ENCODE results near the gene TNNT3.

The TNNT3 gene

DNA sequence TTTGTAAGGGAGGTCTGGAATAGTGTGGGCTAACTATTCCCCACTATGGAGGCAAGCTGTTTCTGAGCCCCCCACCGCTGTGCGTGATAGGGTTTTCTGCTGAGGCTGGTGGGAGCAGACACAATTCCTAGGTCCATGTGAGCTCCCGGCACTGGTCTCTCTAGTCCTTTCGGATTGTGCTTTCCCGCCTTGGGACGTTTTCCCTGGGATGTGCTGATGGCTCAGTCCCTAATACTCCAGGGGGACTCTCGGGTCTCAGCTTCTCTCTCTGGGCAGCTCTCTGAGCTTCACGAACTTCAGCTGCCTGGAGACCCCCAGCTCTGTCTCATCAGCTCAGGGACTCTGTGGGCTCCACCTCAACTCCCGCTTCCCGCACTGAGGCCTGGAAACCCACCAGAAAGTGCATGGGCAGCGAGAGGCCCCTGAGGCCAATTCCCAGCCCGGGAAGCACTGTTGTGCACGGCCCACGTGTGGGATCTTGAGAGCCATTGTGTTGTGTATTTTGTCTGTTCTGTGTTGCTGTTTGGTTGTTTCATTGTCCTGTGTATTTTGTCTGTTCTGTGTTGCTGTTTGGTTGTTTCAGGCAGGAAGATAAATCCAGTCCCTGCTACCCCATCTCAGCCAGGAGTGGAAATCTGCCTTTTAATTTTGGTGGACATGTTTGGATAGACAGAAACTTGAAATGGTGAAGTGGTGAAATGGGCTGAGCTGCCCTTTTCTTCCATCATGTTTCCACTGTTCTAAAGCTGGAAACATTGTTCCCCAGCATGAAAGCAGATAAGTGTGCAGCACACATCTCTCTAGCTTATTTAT, 12.7 kb upstream of the TNNT3 start:
- Histone ChIP-seq H3K4me1 (ENCODE audit: insufficient read depth, poor library complexity, severe bottlenecking) (no peaks in the 10 kb centered on the region), H3K27me3 (ENCODE audit: insufficient read depth, poor library complexity, severe bottlenecking) (no peaks in the 10 kb centered on the region), H3K36me3 (ENCODE audit: low read depth) (no peaks in the 10 kb centered on the region), H3K9me3 (ENCODE audit: severe bottlenecking) (no peaks in the 10 kb centered on the region), H3K27ac (ENCODE audit: poor library complexity, severe bottlenecking) (no peak overlapping the region), H3K4me3 (ENCODE audit: severe bottlenecking) (no peak overlapping the region)
- DNase-seq (ENCODE audit: low spot score) (no peak), ATAC-seq (ENCODE audit: low read depth) (no peak)
- TF ChIP-seq, protein P1, sequence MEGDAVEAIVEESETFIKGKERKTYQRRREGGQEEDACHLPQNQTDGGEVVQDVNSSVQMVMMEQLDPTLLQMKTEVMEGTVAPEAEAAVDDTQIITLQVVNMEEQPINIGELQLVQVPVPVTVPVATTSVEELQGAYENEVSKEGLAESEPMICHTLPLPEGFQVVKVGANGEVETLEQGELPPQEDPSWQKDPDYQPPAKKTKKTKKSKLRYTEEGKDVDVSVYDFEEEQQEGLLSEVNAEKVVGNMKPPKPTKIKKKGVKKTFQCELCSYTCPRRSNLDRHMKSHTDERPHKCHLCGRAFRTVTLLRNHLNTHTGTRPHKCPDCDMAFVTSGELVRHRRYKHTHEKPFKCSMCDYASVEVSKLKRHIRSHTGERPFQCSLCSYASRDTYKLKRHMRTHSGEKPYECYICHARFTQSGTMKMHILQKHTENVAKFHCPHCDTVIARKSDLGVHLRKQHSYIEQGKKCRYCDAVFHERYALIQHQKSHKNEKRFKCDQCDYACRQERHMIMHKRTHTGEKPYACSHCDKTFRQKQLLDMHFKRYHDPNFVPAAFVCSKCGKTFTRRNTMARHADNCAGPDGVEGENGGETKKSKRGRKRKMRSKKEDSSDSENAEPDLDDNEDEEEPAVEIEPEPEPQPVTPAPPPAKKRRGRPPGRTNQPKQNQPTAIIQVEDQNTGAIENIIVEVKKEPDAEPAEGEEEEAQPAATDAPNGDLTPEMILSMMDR (IDR thresholded peaks at IDR 0.05; ENCODE audit: poor library complexity, severe bottlenecking) = no peak

DNA sequence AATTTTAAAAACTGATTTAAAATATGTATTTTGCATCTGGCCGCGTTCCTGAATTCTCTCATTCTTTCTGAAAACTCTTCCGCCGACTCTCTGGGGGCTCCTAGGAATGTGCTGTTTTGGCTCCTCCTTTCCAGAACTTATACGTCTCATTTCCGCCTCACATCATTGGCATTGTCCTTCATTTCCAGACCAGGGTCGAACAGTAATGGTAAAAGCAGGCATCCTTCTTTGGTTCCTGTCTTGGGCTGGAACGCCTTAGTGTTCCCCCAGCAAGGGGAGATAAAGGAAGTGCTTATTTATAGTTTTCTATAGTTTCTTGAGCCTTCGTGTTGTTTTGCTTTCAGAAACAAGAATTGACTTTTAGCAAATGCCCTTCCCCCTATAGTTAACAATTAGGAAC, 10.9 kb upstream of the TNNT3 start:
- H3K36me3 ChIP-seq (ENCODE audit: low read depth) = no peaks in the 10 kb centered on the region
- H3K4me1 ChIP-seq (ENCODE audit: insufficient read depth, poor library complexity, severe bottlenecking) = no peaks in the 10 kb centered on the region
- no peaks in the 10 kb centered on the region for H3K9me3 ChIP-seq (ENCODE audit: severe bottlenecking)
- H3K4me3 ChIP-seq (ENCODE audit: severe bottlenecking) = no peak overlapping the region
- DNase-seq (ENCODE audit: low spot score) (no peak), ATAC-seq (ENCODE audit: low read depth) (no peak)
- no peak overlapping the region for H3K27ac ChIP-seq (ENCODE audit: poor library complexity, severe bottlenecking)
- TF ChIP-seq, protein P1 (IDR thresholded peaks at IDR 0.05; ENCODE audit: poor library complexity, severe bottlenecking) = no peak
- no peaks in the 10 kb centered on the region for H3K27me3 ChIP-seq (ENCODE audit: insufficient read depth, poor library complexity, severe bottlenecking)

DNA sequence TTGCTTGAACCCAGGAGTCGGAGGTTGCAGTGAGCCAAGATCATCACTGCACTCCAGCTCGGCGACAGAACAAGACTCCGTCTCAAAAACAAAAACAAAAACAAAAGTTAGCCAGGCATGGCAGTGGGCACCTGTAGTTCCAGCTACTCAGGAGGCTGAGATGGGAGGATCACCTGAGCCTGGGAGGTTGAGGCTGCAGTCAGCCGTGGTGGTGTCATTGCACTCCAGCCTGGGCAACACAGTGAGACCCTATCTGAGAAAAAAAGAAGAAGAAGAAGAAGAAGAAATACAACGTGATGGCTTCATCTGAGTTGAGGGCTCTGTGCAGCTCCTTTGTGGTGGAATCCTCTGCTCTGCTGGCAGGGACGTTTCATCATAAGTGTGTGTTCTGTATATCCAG, 10.0 kb upstream of the TNNT3 start:
- TF ChIP-seq, protein P1 (IDR thresholded peaks at IDR 0.05; ENCODE audit: poor library complexity, severe bottlenecking) = no peak

DNA sequence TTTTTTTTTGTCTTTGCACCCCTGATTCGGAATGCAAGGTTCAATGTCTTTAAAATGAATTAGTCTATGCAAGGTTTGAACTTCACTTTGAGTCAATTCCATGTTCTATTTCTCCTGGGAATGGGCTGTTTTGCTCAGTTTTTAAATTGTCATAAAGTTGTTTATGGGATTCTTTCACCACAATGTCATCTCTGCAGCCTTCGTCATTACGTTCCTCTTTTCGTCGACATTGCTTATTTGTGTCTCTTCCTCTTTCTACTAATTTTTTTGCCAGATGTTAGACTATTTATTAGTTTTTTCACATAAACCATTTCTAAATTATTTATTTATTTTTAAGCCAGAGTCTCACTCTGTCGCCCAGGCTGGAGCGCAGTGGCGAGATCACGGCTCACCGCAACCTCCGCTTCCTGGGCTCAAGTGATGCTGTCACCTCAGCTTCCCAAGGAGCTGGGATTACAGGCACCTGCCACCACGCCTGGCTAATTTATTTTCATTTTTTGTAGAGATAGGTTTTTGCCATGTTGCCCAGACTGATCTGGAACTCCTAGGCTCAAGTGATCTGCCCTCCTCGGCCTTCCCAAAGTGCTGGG, 7.1 kb upstream of the TNNT3 start:
- no peaks in the 10 kb centered on the region for H3K4me1 ChIP-seq (ENCODE audit: insufficient read depth, poor library complexity, severe bottlenecking)
- H3K36me3 ChIP-seq (ENCODE audit: low read depth) = no peaks in the 10 kb centered on the region
- DNase-seq (ENCODE audit: low spot score) = no peak
- no peak overlapping the region for H3K4me3 ChIP-seq (ENCODE audit: severe bottlenecking)
- no peak for ATAC-seq (ENCODE audit: low read depth)
- TF ChIP-seq, protein P1 (IDR thresholded peaks at IDR 0.05; ENCODE audit: poor library complexity, severe bottlenecking) = no peak
- no peaks in the 10 kb centered on the region for H3K9me3 ChIP-seq (ENCODE audit: severe bottlenecking)
- H3K27ac ChIP-seq (ENCODE audit: poor library complexity, severe bottlenecking) = no peak overlapping the region
- H3K27me3 ChIP-seq (ENCODE audit: insufficient read depth, poor library complexity, severe bottlenecking) = no peaks in the 10 kb centered on the region

More for the DNA sequence above, 10.0 kb upstream of the TNNT3 start:
- Histone ChIP-seq H3K4me3 (ENCODE audit: severe bottlenecking) (no peak overlapping the region), H3K36me3 (ENCODE audit: low read depth) (no peaks in the 10 kb centered on the region), H3K27me3 (ENCODE audit: insufficient read depth, poor library complexity, severe bottlenecking) (no peaks in the 10 kb centered on the region), H3K27ac (ENCODE audit: poor library complexity, severe bottlenecking) (no peak overlapping the region), H3K4me1 (ENCODE audit: insufficient read depth, poor library complexity, severe bottlenecking) (no peaks in the 10 kb centered on the region), H3K9me3 (ENCODE audit: severe bottlenecking) (no peaks in the 10 kb centered on the region)
- no peak for ATAC-seq (ENCODE audit: low read depth)
- DNase-seq (ENCODE audit: low spot score) = no peak

Data from RWPE2 (cell line).